Kidney capillary endothelial cell (primary cell): ENCODE data around the gene MBD3.

ENCODE experiments used
- DNase-seq: peaks from one replicate; pipeline ENCODE4 v3.0.0-alpha.2; 2018; ENCODE audit warnings: low spot score

MBD3 gene

GRCh38 chr19:1571358-1571757, 21.3 kb downstream of the MBD3 start:
- no peak for DNase-seq

- no peak for DNase-seq
These were observed 21.8 kb downstream of the MBD3 start for GRCh38 chr19:1570836-1571235.

- no peak for DNase-seq
These were observed 22.7 kb downstream of the MBD3 start for GRCh38 chr19:1569997-1570396.

GRCh38 chr19:1568320-1569019, 24.2 kb downstream of the MBD3 start, which contains the start of gene MEX3D:
Gene MEX3D (minus strand): TSS chr19:1568325. CDS start chr19:1568058, 267 bp downstream.
- DNase-seq: peak; percentile 70

- DNase-seq: no peak
These were observed 24.8 kb downstream of the MBD3 start for GRCh38 chr19:1567848-1568227.

- DNase-seq: peak; percentile 34
These were observed 25.4 kb downstream of the MBD3 start for GRCh38 chr19:1567116-1567847.

- DNase-seq: peak; percentile 72
These were observed 26.1 kb downstream of the MBD3 start for GRCh38 chr19:1566392-1567115.

GRCh38 chr19:1563251-1563650, 29.4 kb downstream of the MBD3 start:
- DNase-seq: no peak

GRCh38 chr19:1561236-1561842, 31.3 kb downstream of the MBD3 start:
- DNase-seq: no peak

- DNase-seq: no peak
These were observed 32.3 kb downstream of the MBD3 start for GRCh38 chr19:1560286-1560882.

- DNase-seq: no peak
These were observed 34.1 kb downstream of the MBD3 start for GRCh38 chr19:1558552-1558951.

GRCh38 chr19:1556390-1557070, 36.1 kb downstream of the MBD3 start:
- DNase-seq: no peak

GRCh38 chr19:1555487-1556389, 36.9 kb downstream of the MBD3 start:
- DNase-seq: no peak

GRCh38 chr19:1554968-1555367, 37.7 kb downstream of the MBD3 start:
- DNase-seq: no peak

GRCh38 chr19:1553415-1553814, 39.2 kb downstream of the MBD3 start:
- no peak for DNase-seq

GRCh38 chr19:1551068-1552040, 41.3 kb downstream of the MBD3 start:
- DNase-seq: no peak

- no peak for DNase-seq
These were observed 43.2 kb downstream of the MBD3 start for GRCh38 chr19:1549332-1549945.

- no peak for DNase-seq
These were observed 52.2 kb downstream of the MBD3 start for GRCh38 chr19:1540365-1540925.
